ENCODE measurements around the gene CBLB.

DNA sequence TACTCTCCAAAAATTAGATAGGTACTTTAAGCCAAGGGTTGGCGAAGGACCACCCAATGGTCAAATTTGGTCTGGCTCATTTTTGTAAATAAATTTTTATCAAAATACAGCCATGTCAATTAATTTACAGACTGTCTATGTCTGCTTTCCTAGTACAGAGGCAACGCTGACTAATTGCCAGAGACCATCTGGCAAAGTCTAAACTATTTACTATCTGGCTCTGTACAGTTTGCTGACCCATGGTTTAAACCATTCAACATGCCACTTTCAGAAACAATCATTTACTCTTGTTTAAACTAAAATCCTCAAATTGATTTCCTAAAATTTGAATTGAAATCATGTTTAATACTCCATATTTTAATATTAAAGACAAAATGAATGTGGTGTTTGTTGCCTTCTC is 25.9 kb downstream of the CBLB start:
- TF ChIP-seq POLR2A (IDR thresholded peaks at IDR 0.05) = no peak
- TF ChIP-seq, protein P1, sequence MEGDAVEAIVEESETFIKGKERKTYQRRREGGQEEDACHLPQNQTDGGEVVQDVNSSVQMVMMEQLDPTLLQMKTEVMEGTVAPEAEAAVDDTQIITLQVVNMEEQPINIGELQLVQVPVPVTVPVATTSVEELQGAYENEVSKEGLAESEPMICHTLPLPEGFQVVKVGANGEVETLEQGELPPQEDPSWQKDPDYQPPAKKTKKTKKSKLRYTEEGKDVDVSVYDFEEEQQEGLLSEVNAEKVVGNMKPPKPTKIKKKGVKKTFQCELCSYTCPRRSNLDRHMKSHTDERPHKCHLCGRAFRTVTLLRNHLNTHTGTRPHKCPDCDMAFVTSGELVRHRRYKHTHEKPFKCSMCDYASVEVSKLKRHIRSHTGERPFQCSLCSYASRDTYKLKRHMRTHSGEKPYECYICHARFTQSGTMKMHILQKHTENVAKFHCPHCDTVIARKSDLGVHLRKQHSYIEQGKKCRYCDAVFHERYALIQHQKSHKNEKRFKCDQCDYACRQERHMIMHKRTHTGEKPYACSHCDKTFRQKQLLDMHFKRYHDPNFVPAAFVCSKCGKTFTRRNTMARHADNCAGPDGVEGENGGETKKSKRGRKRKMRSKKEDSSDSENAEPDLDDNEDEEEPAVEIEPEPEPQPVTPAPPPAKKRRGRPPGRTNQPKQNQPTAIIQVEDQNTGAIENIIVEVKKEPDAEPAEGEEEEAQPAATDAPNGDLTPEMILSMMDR (IDR thresholded peaks at IDR 0.05) = no peak

Measured in adrenal gland (tissue), 5 donors.